Stimulated activated CD4-positive, alpha-beta T cell treated with anti-CD3 and anti-CD28 coated beads, Interleukin-15, amount 100 ng/mL, for 1 hour (primary cell): ENCODE measurements around the gene ZFHX3.
"Not testable (repeated sequence)": the region's sequence is repeated elsewhere in the genome, so short reads cannot be mapped to it uniquely, and the experiment has no call there.

Experiments used
- DNase-seq, 2 donors: peaks; one replicate each; pipeline ENCODE4 v3.0.0-alpha.2; 2020; ENCODE audit warnings: low read depth in 1 of 2, low spot score in 1 of 2

Gene ZFHX3

GRCh38 chr16:73047536-73048291, at the start of gene ZFHX3:
Gene ZFHX3 (minus strand): TSS chr16:73048128. CDS start chr16:72960145, 87,983 bp downstream.
- DNase-seq: no peak

DNA sequence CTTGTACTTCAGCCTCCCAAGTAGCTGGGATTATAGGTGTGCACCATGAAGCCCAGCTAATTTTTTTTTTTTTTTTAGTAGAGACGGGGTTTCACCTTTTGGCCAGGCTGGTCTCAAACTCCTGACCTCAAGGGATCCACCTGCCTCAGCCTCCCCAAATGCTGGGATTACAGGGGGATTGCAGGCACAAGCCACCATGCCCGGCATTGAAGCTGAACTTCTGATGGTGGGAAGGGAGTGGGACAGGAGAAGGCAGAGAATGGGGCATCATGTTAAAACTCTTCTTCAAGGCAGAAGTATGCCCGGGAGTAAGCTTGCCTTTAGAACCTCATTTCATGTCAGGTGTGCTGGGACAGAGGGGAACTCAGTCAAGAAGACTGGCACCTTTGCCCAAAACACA, 48.6 kb upstream of the ZFHX3 start:
- no peak for DNase-seq

GRCh38 chr16:73095885-73096421, 48.0 kb upstream of the ZFHX3 start:
- DNase-seq: no peak

GRCh38 chr16:73095142-73095820, 47.4 kb upstream of the ZFHX3 start:
- DNase-seq: no peak

- DNase-seq: no peak
Measured at GRCh38 chr16:73094371-73094770, 46.4 kb upstream of the ZFHX3 start.

- no peak for DNase-seq
Measured at GRCh38 chr16:73093146-73094144, 45.5 kb upstream of the ZFHX3 start.

DNA sequence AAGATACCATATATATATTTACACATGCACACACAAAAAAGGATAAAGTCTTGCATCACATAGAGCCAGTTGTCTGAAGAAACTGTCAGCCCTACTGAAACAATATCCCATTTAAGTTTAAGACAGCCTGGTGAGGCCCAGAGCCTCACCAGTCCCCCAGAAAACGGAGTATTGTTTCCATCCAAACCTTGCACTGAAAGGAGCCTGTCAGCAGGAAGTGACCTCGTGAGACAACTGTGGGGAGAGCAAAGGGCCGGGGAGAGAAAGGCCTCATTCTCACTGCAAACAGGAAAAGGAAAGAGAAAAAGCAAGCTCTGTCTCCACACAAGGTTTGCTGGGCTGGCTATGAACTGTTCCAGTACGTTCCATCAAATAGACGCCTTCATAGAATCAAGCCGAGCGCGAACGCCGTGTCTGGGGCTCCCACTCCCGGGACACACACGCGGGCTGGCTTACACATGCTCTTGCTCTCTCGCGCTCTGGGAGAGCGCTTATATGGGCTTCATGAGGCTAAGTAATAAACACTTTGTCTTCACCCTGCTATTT, 44.4 kb upstream of the ZFHX3 start:
- no peak for DNase-seq

GRCh38 chr16:73091174-73091573, 43.2 kb upstream of the ZFHX3 start:
- no peak for DNase-seq

DNA sequence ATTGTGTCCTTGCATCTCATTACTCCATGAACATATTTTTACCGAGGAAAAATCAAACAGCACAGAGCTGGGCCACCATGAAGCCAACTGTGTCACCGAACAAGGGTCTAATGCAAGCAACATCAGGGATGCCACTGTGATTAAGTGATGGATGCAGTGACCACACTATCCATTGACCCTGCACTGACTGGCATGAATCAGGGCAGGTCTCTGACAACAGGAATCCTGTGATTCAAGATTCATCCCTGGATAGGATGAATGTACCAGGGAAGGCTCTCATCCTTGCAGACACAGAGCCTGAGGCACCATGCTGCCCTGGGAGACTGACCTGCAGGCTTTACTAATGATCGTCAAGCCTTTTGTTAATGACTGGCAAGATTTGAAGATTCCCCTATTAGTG, 41.5 kb upstream of the ZFHX3 start:
- DNase-seq: no peak

- no peak for DNase-seq
Measured at GRCh38 chr16:73086108-73086507, 38.2 kb upstream of the ZFHX3 start.

DNA sequence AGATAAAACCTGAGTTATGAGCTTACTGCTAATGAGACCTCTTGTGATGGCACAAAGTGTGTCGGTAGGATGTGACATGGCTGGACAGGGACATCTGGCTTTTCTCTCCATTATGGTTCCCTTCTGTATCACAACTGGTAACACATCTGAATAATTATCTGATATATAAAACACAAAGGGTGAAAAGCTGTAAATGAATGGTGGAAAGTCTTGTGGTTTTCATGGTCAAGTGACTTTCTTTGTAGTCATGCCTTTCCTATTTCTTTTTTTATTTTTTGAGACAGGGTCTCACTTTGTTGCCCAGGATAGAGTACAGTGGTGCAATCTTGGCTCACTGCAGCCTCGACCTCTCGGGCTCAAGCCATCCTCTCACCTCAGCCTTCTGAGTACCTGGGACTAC, 35.3 kb upstream of the ZFHX3 start:
- no peak for DNase-seq

DNA sequence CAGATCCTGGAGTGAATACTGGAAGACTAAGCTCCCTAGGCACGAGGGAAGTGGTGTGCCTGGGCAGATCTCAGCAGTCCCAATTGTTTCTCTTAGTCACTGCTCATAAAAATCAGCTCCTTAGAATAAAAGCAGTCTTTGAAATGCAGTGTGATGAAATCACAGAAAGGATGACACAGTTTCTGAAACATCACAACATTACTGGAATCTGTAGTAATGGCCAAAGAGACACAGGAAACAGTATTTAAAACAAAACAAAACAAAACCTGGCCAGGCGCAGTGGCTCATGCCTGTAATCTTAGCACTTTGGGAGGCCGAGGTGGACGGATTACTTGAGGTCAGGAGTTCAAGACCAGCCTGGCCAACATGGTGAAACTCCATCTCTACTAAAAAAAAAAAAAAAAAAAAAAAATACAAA, 34.7 kb upstream of the ZFHX3 start:
- not testable (repeated sequence) for DNase-seq

- no peak for DNase-seq
Measured at GRCh38 chr16:73080931-73081330, 33.0 kb upstream of the ZFHX3 start.

- no peak for DNase-seq
Measured at GRCh38 chr16:73076324-73076810, 28.4 kb upstream of the ZFHX3 start.

GRCh38 chr16:73074382-73074781, 26.5 kb upstream of the ZFHX3 start:
- no peak for DNase-seq

DNA sequence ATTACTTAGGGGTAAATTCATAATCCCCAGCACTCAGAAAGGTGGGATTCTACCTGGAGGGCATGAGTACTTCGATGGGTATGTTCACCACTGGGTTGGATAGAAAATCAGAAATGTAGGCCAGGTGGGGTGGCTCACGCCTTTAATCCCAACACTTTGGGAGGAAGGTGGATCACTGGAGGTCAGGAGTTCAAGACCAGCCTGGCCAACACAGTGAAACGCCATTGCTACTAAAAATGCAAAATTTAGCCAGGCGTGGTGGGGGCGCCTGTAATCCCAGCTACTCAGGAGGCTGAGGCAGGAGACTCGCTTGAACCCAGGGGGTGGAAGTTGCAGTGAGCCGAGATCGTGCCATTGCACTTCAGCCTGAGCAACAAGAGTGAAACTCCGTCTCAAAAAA, 24.1 kb upstream of the ZFHX3 start:
- DNase-seq: not testable (repeated sequence)

DNA sequence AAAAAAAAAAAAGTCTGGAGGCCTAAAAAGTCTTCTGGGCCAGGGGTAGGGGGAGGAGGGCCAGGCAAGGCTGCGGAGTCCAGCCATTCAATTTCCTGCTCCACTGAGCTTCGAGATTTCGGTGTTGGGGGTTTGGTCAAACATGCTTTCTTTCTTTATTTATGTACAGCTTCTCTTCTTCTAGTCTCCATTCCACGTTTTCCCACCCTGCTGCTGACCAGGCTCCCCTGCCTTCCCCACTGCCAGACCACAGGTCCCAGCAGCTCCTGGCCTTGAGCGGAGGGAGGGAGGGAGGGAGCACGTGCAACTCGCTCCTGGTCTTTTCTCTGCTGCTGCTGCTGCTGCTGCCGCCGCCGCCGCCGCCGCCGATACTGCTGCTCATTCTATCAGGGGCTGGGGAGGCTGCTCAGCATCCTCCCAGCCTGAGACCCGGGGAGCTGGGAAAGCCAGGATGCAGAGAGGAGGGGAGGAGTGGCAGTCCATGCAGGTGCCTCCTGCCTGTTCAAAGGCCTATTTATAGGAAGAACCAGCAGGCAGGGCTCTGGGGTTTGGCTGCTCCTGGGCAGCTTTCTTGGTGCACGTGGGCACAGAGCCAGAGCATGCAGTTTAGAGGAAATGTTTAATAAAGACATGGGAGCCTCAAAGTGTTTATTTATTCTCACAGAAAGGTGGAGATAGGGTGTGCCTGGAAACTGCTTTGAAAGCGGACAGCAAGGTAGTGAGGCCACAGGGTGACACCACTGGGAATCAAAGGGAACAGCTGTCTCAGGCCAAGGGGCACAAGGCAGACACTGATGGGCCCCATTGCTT, 23.4 kb upstream of the ZFHX3 start:
- no peak for DNase-seq

- no peak for DNase-seq
Measured at GRCh38 chr16:73069581-73070262, 21.8 kb upstream of the ZFHX3 start.
